Stimulated activated naive CD8-positive, alpha-beta T cell treated with anti-CD3 and anti-CD28 coated beads, Interleukin-15, Interleukin-2, amounts not matched to agents 100 ng/mL and 50 ng/mL, for 24 hours (primary cell): Measurements from ENCODE around the gene IL17RC.
A peak's percentile ranks its signal among the peaks of the same experiment; 100 is the strongest.
"Not testable (repeated sequence)": the region's sequence is repeated elsewhere in the genome, so short reads cannot be mapped to it uniquely, and the experiment has no call there.

Experiments
- H3K27ac Mint-ChIP-seq: one replicate; pipeline ENCODE4 v1.8.0; 2021; ENCODE audit warnings: mild to moderate bottlenecking, mixed read lengths
- H3K27me3 Mint-ChIP-seq: one replicate; pipeline ENCODE4 v1.8.0; 2021; ENCODE audit warnings: mixed read lengths
- H3K36me3 Mint-ChIP-seq: one replicate; pipeline ENCODE4 v1.8.0; 2021; ENCODE audit warnings: low read depth, mixed read lengths
- H3K4me1 Mint-ChIP-seq: one replicate; pipeline ENCODE4 v1.8.0; 2021; ENCODE audit warnings: low read depth, mixed read lengths
- H3K4me3 Mint-ChIP-seq: one replicate; pipeline ENCODE4 v1.8.0; 2021; ENCODE audit warnings: mild to moderate bottlenecking, mixed read lengths
- H3K9me3 Mint-ChIP-seq: one replicate; pipeline ENCODE4 v1.8.0; 2021; ENCODE audit warnings: mixed read lengths

IL17RC gene

GRCh38 chr3:9916734-9917680 lies at the start of gene IL17RC:
IL17RC (plus strand) TSS chr3:9917098; CDS start chr3:9917316, 218 bp downstream.
- H3K36me3 Mint-ChIP-seq: no peaks in the 10 kb centered on the region
- peak within 1 kb of the TSS; percentile 70 for H3K4me3 Mint-ChIP-seq
- peak within 1 kb of the TSS; percentile 36 for H3K27ac Mint-ChIP-seq
- H3K9me3 Mint-ChIP-seq: no peaks in the 10 kb centered on the region
- H3K4me1 Mint-ChIP-seq: peaks cover 22% of the 10 kb centered on the region
- H3K27me3 Mint-ChIP-seq: peaks cover 4% of the 10 kb centered on the region

- Mint-ChIP-seq H3K27ac (no peak overlapping the region), H3K4me1 (peaks cover 2% of the 10 kb centered on the region)
These were observed 49.8 kb upstream of the IL17RC start for GRCh38 chr3:9867106-9867505.

GRCh38 chr3:9869955-9870354 lies 46.9 kb upstream of the IL17RC start:
- no peaks in the 10 kb centered on the region for H3K27me3 Mint-ChIP-seq
- no peaks in the 10 kb centered on the region for H3K36me3 Mint-ChIP-seq
- no peak overlapping the region for H3K27ac Mint-ChIP-seq
- no peak overlapping the region for H3K4me3 Mint-ChIP-seq
- no peaks in the 10 kb centered on the region for H3K9me3 Mint-ChIP-seq
- H3K4me1 Mint-ChIP-seq: no peaks in the 10 kb centered on the region

More at GRCh38 chr3:9867106-9867505, 49.8 kb upstream of the IL17RC start:
- Mint-ChIP-seq H3K36me3 (no peaks in the 10 kb centered on the region), H3K27me3 (peaks cover 6% of the 10 kb centered on the region), H3K4me3 (no peak overlapping the region), H3K9me3 (no peaks in the 10 kb centered on the region)

DNA sequence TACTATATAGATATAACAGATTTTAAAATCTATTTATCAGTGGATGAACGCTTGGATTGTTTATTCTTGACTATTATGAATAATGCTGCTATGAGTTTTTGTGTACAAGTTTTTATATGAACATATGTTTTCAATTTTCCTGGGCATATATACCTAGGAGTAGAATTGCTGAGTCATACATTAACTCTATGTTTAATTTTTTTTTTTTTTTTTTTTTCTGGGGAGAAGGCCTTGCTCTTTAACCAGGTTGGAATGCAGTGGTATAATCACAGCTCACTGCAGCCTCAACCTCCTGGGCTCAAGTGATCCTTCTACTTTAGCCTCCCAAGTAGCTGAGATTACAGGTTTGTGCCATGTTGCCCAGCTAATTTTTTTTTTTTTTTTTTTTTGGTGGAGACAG lies 45.9 kb upstream of the IL17RC start:
- no peak overlapping the region for H3K4me3 Mint-ChIP-seq
- H3K4me1 Mint-ChIP-seq: no peaks in the 10 kb centered on the region
- H3K9me3 Mint-ChIP-seq: no peaks in the 10 kb centered on the region
- no peak overlapping the region for H3K27ac Mint-ChIP-seq
- H3K27me3 Mint-ChIP-seq: no peaks in the 10 kb centered on the region
- H3K36me3 Mint-ChIP-seq: no peaks in the 10 kb centered on the region

- H3K4me3 Mint-ChIP-seq, H3K36me3 Mint-ChIP-seq, H3K4me1 Mint-ChIP-seq, H3K27ac Mint-ChIP-seq, H3K9me3 Mint-ChIP-seq, H3K27me3 Mint-ChIP-seq: not testable (repeated sequence)
These were observed 44.8 kb upstream of the IL17RC start for GRCh38 chr3:9872067-9872466.

DNA sequence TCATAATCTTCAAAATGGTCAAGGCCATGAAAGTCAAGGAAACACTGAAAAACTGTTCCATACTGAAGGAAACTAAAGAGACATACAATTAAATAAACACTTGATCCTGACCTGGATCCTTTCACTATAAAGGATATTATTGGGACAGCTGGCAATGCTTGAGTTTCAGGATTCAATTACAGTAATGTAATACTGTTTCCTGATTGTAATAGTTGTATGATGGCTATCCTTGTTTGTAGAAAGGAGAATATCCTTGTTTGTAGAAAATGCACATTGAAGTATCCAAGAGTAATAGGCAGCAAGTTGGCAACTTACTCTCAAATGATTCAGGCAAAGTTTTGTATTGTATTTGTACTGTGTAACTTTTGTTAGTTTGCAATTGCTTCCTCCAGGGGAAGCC lies 41.5 kb upstream of the IL17RC start:
- Mint-ChIP-seq H3K27ac (no peak overlapping the region), H3K36me3 (no peaks in the 10 kb centered on the region), H3K4me3 (no peak overlapping the region), H3K27me3 (no peaks in the 10 kb centered on the region), H3K9me3 (no peaks in the 10 kb centered on the region), H3K4me1 (no peaks in the 10 kb centered on the region)

- H3K4me3 Mint-ChIP-seq, H3K36me3 Mint-ChIP-seq, H3K4me1 Mint-ChIP-seq, H3K27me3 Mint-ChIP-seq, H3K9me3 Mint-ChIP-seq, H3K27ac Mint-ChIP-seq: not testable (repeated sequence)
These were observed 40.6 kb upstream of the IL17RC start for GRCh38 chr3:9876255-9876654.

DNA sequence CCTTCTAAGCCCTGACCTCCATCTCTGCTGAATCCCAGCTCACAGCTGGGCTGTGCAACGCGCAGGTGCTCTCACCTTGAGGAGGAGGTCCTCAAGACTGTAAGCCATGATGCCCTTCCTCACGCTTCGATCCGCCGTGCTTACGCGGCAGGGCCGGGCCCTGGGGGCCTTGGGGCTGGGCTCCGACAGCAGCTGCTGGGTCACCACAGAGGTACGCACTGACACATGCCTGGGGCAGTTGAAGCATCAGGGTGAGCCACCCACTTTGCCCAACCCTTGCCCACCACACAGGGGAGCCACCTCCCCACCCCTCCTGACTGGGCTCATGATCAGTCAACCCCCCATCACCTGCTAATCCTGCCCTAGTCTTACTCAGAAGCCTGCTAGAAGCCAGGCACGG lies 39.9 kb upstream of the IL17RC start:
- Mint-ChIP-seq H3K4me3 (no peak overlapping the region), H3K27me3 (no peaks in the 10 kb centered on the region), H3K27ac (no peak overlapping the region), H3K4me1 (no peaks in the 10 kb centered on the region), H3K36me3 (no peaks in the 10 kb centered on the region), H3K9me3 (no peaks in the 10 kb centered on the region)

- Mint-ChIP-seq H3K27ac (no peak overlapping the region), H3K4me1 (no peaks in the 10 kb centered on the region), H3K9me3 (no peaks in the 10 kb centered on the region), H3K4me3 (no peak overlapping the region), H3K27me3 (no peaks in the 10 kb centered on the region), H3K36me3 (no peaks in the 10 kb centered on the region)
These were observed 38.2 kb upstream of the IL17RC start for GRCh38 chr3:9878700-9879099.

- Mint-ChIP-seq H3K4me1 (no peaks in the 10 kb centered on the region), H3K27me3 (no peaks in the 10 kb centered on the region), H3K9me3 (no peaks in the 10 kb centered on the region), H3K27ac (no peak within 1 kb of the TSS), H3K36me3 (no peaks in the 10 kb centered on the region), H3K4me3 (no peak within 1 kb of the TSS)
These were observed 36.9 kb upstream of the IL17RC start, which contains the start of gene CIDEC for GRCh38 chr3:9879830-9880549. CIDEC (minus strand) TSS chr3:9880253; CDS start chr3:9878486, 1,767 bp downstream.

- Mint-ChIP-seq H3K27ac (no peak overlapping the region), H3K9me3 (no peaks in the 10 kb centered on the region), H3K36me3 (no peaks in the 10 kb centered on the region), H3K4me1 (no peaks in the 10 kb centered on the region), H3K4me3 (no peak overlapping the region), H3K27me3 (no peaks in the 10 kb centered on the region)
These were observed 35.5 kb upstream of the IL17RC start for GRCh38 chr3:9881441-9881840.

DNA sequence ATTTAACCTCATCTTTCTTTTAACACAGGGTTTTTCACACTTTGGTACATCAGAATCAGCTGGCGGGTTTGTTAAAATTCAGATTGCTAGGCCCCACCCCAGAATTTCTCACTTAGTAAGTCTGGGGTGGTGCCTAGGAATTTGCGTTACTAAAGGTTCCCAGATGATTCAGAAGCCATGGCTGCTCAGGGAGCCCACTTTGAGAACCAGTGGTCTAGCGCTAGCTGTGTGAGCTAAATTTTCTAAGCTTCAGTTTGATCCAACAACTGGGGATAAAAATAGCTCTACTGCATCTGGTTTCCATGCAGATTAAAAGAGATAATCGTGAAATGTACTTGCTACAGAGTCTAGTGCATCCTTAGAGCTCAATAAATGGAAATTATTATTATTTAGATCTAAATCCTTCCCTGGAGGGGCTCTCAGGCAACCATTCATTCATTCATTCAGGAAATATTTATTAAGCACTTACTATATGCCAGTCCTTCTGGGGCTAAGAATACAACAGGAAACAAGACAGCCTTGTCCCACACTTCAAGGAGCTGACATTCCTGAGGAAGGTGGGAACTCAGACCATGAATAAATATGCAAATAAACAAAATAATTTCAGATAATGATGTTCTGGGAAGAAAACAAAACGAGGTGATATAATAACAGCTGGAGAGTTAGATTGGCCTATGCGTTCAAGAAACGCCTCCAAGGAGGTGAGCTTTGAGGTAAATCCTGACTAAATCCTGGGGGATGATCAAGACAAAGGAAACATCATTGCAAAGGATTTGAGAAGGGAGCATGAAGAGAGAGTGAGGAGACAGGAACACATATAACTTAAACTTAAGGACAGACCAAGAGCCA lies 33.0 kb upstream of the IL17RC start:
- H3K4me3 Mint-ChIP-seq: no peak overlapping the region
- no peaks in the 10 kb centered on the region for H3K36me3 Mint-ChIP-seq

GRCh38 chr3:9884555-9885165 lies 32.2 kb upstream of the IL17RC start:
- Mint-ChIP-seq H3K4me3 (no peak overlapping the region), H3K36me3 (no peaks in the 10 kb centered on the region), H3K27me3 (no peaks in the 10 kb centered on the region), H3K4me1 (peaks cover under 1% of the 10 kb centered on the region), H3K9me3 (no peaks in the 10 kb centered on the region), H3K27ac (no peak overlapping the region)

More for the DNA sequence above, 33.0 kb upstream of the IL17RC start:
- no peaks in the 10 kb centered on the region for H3K9me3 Mint-ChIP-seq
- no peaks in the 10 kb centered on the region for H3K27me3 Mint-ChIP-seq
- H3K27ac Mint-ChIP-seq: no peak overlapping the region
- H3K4me1 Mint-ChIP-seq: no peaks in the 10 kb centered on the region

DNA sequence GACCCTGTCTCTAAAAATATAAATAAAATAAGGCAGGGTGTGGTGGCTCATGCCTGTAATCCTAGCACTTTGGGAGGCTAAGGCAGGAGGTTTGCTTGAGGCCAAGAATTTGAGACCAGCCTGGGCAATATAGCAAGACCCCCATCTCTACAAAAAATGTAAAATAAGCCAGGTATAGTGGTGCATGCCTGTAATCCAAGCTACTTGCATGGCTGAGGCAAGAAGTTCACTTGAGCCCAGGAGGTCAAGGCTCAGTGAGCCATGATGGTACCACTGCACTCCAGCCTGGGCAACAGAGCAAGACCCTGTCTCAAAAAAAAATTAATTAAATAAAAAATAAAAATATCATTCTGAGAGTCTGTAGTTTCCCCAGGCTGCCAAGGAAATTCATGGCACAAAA lies 30.6 kb upstream of the IL17RC start:
- Mint-ChIP-seq H3K27me3 (no peaks in the 10 kb centered on the region), H3K27ac (no peak overlapping the region), H3K36me3 (peaks cover 5% of the 10 kb centered on the region), H3K4me3 (no peak overlapping the region), H3K4me1 (peaks cover 11% of the 10 kb centered on the region), H3K9me3 (no peaks in the 10 kb centered on the region)
